Testis (tissue), 3 donors: ENCODE results near the gene PPCS. TPM values are rescaled to one million over a fixed set of nuclear protein-coding genes. Genes with fewer than 3 reads are reported as not detected.

Experiments
- DNase-seq: peaks from one replicate; pipeline ENCODE4 v3.0.0-alpha.2; 2019
- H3K27ac ChIP-seq, 2 donors: fragments of 200-600 bp; sonication (generic); one replicate each; pipeline ENCODE4 v1.5.1; 2019
- H3K27me3 ChIP-seq: fragments of 200-600 bp; sonication (generic); one replicate; pipeline ENCODE4 v1.5.1; 2019
- H3K36me3 ChIP-seq: fragments of 200-600 bp; sonication (generic); one replicate; pipeline ENCODE4 v1.5.1; 2017; ENCODE audit warnings: low read depth; ENCODE audit errors: missing control alignments
- H3K4me1 ChIP-seq: fragments of 200-600 bp; sonication (generic); one replicate; pipeline ENCODE4 v1.5.1; 2019
- H3K4me3 ChIP-seq, 2 donors: fragments of 200-600 bp; sonication (generic); one replicate each; pipeline ENCODE4 v1.5.1; 2017 to 2019
- H3K9me3 ChIP-seq: fragments of 200-600 bp; sonication (generic); one replicate; pipeline ENCODE4 v1.5.1; 2017
- CTCF ChIP-seq, 3 experiments: fragments of 450-650 bp in 2 of 3; fragments of 200-600 bp in 1 of 3; sonication (generic) in 1 of 3; IDR thresholded peaks; one replicate each; pipeline ENCODE4 v1.5.1; 2016 to 2019; ENCODE audit warnings: antibody characterized with exemption in 3 of 3, mild to moderate bottlenecking in 2 of 3, moderate library complexity in 1 of 3
- POLR2A ChIP-seq: fragments of 450-650 bp; IDR thresholded peaks from one replicate; pipeline ENCODE4 v1.6.1; 2017; ENCODE audit warnings: antibody characterized with exemption, mild to moderate bottlenecking, moderate library complexity
- WGBS, 2 donors: methylation state at CpG; one replicate each; pipeline ENCODE4 v1.1.5; 2018; 5-methylcytosine and 5-hydroxymethylcytosine counted together
- intact Hi-C: fragments of 100-400 bp; cut with DNase I; formaldehyde crosslinking; loops from one replicate; pipeline ENCODE4 v1.15.1; 2023; ENCODE audit warnings: low total_unique reads
- polyA plus RNA-seq: library from polyadenylated mRNA; stranded (reverse); fragments of 350-450 nt; fragmentation: Illumina TruSeq; extraction: RNeasy Lipid Tissue Mini Kit (QIAGEN cat#74804); gene quantifications from one replicate; pipeline ENCODE4 v1.2.3, GENCODE V29; 2014; ENCODE audit warnings: low read depth, low replicate concordance; ENCODE audit not compliant: insufficient read depth
- total RNA-seq, 2 donors: library from RNA; depleted of rRNA; stranded (reverse); fragments of >200 nt; gene quantifications; one replicate each; pipeline ENCODE4 v1.2.3, GENCODE V29; 2016

The PPCS gene
- total and polyA plus RNA-seq, 3 donors from 2014 or later = 44.9 to 72.9 (median 56.7) TPM

GRCh38 chr1:42419126-42419821, 37.1 kb upstream of the PPCS start:
- H3K4me1 ChIP-seq = peaks cover 7% of the 10 kb centered on the region
- intact Hi-C loops = loop anchor here (10.0 kb wide), 1 partner anchor 126 kb away; no protein-coding TSS in a partner anchor
- no peaks in the 10 kb centered on the region for H3K27me3 ChIP-seq
- no peak overlapping the region for H3K4me3 ChIP-seq
- no peak for DNase-seq
- WGBS, 2 donors = 84 to 89% methylated on average over 3 to 5 of the region's 5 CpGs
- TF ChIP-seq CTCF (IDR thresholded peaks at IDR 0.05) = no peak
- TF ChIP-seq POLR2A = no peak
- no peak overlapping the region for H3K27ac ChIP-seq
- no peaks in the 10 kb centered on the region for H3K9me3 ChIP-seq
- H3K36me3 ChIP-seq = no peaks in the 10 kb centered on the region

DNA sequence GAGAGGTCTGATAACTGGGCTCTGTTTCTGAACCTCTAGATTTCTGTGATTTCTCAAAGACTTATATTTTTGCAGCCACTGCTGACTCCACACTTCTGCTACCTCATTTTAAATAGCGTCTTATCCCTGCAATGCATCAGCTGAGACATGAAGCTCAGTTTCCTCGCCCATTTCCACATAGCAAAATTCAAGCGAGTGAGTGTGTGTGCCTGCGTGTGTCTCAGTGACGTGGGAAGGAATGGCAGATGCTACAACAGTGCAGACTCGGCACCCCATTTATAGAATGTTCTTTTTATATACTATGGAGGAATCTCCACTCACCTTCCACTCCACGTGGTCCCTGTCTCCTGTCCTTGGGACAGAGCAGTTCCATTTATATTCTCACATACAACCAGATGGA, 36.2 kb upstream of the PPCS start:
- H3K9me3 ChIP-seq = no peaks in the 10 kb centered on the region
- peaks cover 7% of the 10 kb centered on the region for H3K4me1 ChIP-seq
- no peak overlapping the region for H3K4me3 ChIP-seq
- DNase-seq = no peak
- intact Hi-C loops = no loop called here
- no peaks in the 10 kb centered on the region for H3K36me3 ChIP-seq
- H3K27me3 ChIP-seq = no peaks in the 10 kb centered on the region
- WGBS, 2 donors = 84 to 89% methylated on average over 7 of the region's 7 CpGs
- TF ChIP-seq CTCF (IDR thresholded peaks at IDR 0.05) = no peak
- TF ChIP-seq POLR2A = no peak
- H3K27ac ChIP-seq = no peak overlapping the region

DNA sequence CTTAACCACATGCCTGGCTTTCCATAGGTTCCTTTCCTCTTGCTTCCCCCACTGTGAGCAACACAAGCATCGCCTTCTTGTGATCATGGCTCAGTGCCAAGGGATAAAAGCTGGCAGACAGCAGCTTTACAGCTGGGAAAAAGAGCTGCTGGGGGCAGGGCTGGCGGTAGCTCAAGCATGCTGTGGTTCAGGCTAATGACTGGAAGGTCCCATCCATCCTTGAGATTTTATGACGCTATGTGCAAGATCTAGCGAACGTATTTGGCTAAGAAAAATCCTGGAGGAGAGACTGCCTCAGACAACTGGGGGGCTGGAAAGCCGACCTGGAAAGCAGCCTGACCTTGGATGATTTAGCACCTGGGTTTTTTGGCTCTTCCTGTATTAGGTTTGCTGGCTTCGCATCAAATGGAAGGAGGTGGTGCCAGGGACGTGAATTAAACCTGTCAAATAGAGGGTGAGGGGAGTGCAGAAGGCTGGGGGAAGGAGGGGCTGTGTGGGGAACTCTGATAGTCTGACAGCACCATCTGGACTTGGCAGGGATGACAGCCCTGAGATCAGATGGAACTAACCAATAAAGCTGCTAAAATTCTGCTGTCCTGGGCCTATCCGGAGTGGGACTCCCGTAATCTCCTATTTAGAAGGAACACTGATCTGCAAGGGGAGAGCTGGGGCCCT, 35.3 kb upstream of the PPCS start:
- Histone ChIP-seq H3K27me3 (no peaks in the 10 kb centered on the region), H3K9me3 (no peaks in the 10 kb centered on the region), H3K27ac (no peak overlapping the region), H3K36me3 (no peaks in the 10 kb centered on the region), H3K4me1 (peaks cover 7% of the 10 kb centered on the region), H3K4me3 (no peak overlapping the region)
- intact Hi-C loops = no loop called here
- 20 to 47% methylated on average over 10 of the region's 10 CpGs for WGBS, 2 donors
- no peak for TF ChIP-seq CTCF (IDR thresholded peaks at IDR 0.05)
- no peak for TF ChIP-seq POLR2A
- peak; percentile 59 for DNase-seq

DNA sequence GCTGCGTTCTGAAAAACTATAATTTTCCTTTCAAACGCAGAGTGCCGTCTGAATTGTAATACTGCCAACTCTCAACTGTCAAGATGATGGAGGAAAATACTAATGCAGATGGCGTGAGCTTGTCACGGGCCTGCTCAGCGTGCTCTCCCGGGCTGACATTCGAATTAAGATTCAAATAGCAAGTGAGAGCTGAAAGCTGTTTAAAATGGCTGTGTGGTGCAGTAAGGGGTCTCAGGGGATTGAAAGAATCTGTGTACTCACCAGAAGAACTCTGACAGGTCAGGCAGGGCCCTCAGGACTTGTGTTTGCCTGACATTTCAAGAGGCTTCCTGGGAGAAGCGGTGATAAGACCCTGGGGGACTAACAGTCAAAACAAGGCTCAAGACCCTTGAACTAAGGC, 33.6 kb upstream of the PPCS start:
- intact Hi-C loops = no loop called here
- Histone ChIP-seq H3K4me1 (peaks cover 7% of the 10 kb centered on the region), H3K4me3 (no peak overlapping the region), H3K27me3 (no peaks in the 10 kb centered on the region), H3K27ac (no peak overlapping the region), H3K36me3 (no peaks in the 10 kb centered on the region), H3K9me3 (no peaks in the 10 kb centered on the region)
- 71 to 74% methylated on average over 9 of the region's 9 CpGs for WGBS, 2 donors
- no peak for DNase-seq
- TF ChIP-seq POLR2A (no peak), CTCF (IDR thresholded peaks at IDR 0.05) (no peak)

GRCh38 chr1:42423681-42424080, 32.7 kb upstream of the PPCS start:
- H3K4me1 ChIP-seq = peaks cover 7% of the 10 kb centered on the region
- no peaks in the 10 kb centered on the region for H3K9me3 ChIP-seq
- no peaks in the 10 kb centered on the region for H3K36me3 ChIP-seq
- intact Hi-C loops = no loop called here
- 98 to 99% methylated on average over 3 of the region's 3 CpGs for WGBS, 2 donors
- no peak for TF ChIP-seq POLR2A
- no peak for TF ChIP-seq CTCF (IDR thresholded peaks at IDR 0.05)
- DNase-seq = no peak
- no peak overlapping the region for H3K4me3 ChIP-seq
- H3K27me3 ChIP-seq = no peaks in the 10 kb centered on the region
- no peak overlapping the region for H3K27ac ChIP-seq
